ENCODE data around the gene GGPS1. TPM values are rescaled to one million over a fixed set of nuclear protein-coding genes. Genes with fewer than 3 reads are reported as not detected.

GGPS1 gene
- total RNA-seq (2022; extraction: Qiagen RNA extraction; ENCODE audit: low read depth): 18.3 to 25.4 TPM (median 21.8 TPM) in 5 replicates

GRCh38 chr1:235328271-235329138 lies at the start of gene GGPS1:
TSS of gene GGPS1 (plus strand) at chr1:235328570. CDS start at chr1:235335265, 6,695 bp downstream.

GRCh38 chr1:235327559-235328270 lies 655 bp upstream of the GGPS1 start, which contains the start of gene ARID4B:
TSS of gene ARID4B (minus strand) at chr1:235328179. CDS start at chr1:235326919, 1,260 bp downstream.

GRCh38 chr1:235367000-235367908 lies 38.9 kb downstream of the GGPS1 start, which contains the start of gene TBCE:
TSS of gene TBCE (plus strand) at chr1:235367427. CDS start at chr1:235380050, 12,623 bp downstream.

Other genes starting within 250 kb of the GGPS1 start
- 109 to 129 TPM (median 125 TPM) in 5 replicates for gene TOMM20, start 199.7 kb upstream of the GGPS1 start, total RNA-seq (2022; extraction: Qiagen RNA extraction; ENCODE audit: low read depth)
- 60.5 to 83.1 TPM (median 71.1 TPM) in 5 replicates for gene RBM34, start 167.3 kb upstream of the GGPS1 start, total RNA-seq (2022; extraction: Qiagen RNA extraction; ENCODE audit: low read depth)
- 13.7 to 22.2 TPM (median 19.3 TPM) in 5 replicates for gene ARID4B, start 391 bp upstream of the GGPS1 start, total RNA-seq (2022; extraction: Qiagen RNA extraction; ENCODE audit: low read depth)
- 41.0 to 50.6 TPM (median 46.5 TPM) in 5 replicates for gene TBCE, start 38.9 kb downstream of the GGPS1 start, total RNA-seq (2022; extraction: Qiagen RNA extraction; ENCODE audit: low read depth)
- 18.8 to 22.2 TPM (median 21.7 TPM) in 5 replicates for gene B3GALNT2, start 175.9 kb downstream of the GGPS1 start, total RNA-seq (2022; extraction: Qiagen RNA extraction; ENCODE audit: low read depth)